Breast epithelium (tissue), 3 donors: ENCODE data around the gene CSAD.

Experiments
- POLR2A ChIP-seq: fragments of 450-650 bp; IDR thresholded peaks from one replicate; pipeline ENCODE4 v1.6.1; 2016; ENCODE audit warnings: antibody characterized with exemption, mild to moderate bottlenecking, moderate library complexity
- POLR2AphosphoS5 ChIP-seq, 3 donors: sonication (generic); formaldehyde crosslinking; IDR thresholded peaks; one replicate each; pipeline ENCODE4 v1.6.1; 2017; ENCODE audit warnings: antibody characterized with exemption in 3 of 3
- TF ChIP-seq, protein P1 (sequence below), 3 donors: fragments of 450-650 bp; IDR thresholded peaks; one replicate each; pipeline ENCODE4 v1.5.1; 2016 to 2017; ENCODE audit warnings: antibody characterized with exemption in 3 of 3, mild to moderate bottlenecking in 3 of 3, moderate library complexity in 3 of 3

DNA sequence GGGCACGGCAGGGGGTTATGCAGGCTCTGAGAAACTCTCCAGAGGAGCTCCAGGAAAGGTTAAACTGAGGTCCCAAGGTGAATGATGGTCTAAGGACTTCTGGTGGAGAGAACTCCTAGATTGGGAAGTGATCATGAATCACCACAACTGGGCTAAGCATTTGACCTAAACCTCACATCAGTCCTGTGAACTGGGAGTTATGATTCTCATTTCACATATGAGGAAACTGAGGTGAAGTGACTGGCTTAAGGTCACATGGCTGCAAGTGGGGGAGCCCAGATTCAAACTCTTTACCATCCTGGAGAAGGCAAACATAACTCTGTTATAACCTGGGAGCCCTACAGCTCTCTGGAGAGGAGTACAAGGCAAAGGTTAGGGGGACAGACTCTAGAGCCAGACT, 47.1 kb upstream of the CSAD start:
- TF ChIP-seq POLR2AphosphoS5 (IDR thresholded peaks at IDR 0.05) = no peak
- no peak for TF ChIP-seq POLR2A
- TF ChIP-seq, protein P1, sequence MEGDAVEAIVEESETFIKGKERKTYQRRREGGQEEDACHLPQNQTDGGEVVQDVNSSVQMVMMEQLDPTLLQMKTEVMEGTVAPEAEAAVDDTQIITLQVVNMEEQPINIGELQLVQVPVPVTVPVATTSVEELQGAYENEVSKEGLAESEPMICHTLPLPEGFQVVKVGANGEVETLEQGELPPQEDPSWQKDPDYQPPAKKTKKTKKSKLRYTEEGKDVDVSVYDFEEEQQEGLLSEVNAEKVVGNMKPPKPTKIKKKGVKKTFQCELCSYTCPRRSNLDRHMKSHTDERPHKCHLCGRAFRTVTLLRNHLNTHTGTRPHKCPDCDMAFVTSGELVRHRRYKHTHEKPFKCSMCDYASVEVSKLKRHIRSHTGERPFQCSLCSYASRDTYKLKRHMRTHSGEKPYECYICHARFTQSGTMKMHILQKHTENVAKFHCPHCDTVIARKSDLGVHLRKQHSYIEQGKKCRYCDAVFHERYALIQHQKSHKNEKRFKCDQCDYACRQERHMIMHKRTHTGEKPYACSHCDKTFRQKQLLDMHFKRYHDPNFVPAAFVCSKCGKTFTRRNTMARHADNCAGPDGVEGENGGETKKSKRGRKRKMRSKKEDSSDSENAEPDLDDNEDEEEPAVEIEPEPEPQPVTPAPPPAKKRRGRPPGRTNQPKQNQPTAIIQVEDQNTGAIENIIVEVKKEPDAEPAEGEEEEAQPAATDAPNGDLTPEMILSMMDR (IDR thresholded peaks at IDR 0.05) = no peak
